GM19351 (cell line): ENCODE results near the gene EML1.

Source experiments
- ATAC-seq: cut with Tn5 transposase; IDR thresholded peaks from one replicate; pipeline ENCODE4 v1.9.1; 2021; ENCODE audit warnings: mild to moderate bottlenecking, moderate library complexity; ENCODE audit not compliant: unreplicated experiment

EML1 gene

DNA sequence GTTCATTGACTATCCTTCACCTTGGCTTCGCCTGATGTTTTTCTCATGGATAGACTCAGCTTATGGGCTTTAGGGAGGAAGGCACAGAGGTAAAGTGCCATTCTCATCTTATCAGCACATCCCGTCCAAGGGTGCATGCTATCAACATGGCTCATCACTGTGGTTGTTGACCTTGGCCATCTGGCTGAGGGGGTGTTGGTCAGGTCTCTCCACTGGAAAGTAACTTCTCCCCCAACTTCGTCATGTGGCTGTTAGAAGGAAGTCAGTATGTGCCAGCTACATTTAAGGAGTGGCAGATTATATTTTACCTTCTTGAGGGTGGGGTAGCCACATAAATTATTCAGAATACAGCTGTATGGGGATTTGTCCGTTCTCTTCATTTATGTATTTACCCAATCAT lies 68.9 kb downstream of the EML1 start:
- no peak for ATAC-seq

DNA sequence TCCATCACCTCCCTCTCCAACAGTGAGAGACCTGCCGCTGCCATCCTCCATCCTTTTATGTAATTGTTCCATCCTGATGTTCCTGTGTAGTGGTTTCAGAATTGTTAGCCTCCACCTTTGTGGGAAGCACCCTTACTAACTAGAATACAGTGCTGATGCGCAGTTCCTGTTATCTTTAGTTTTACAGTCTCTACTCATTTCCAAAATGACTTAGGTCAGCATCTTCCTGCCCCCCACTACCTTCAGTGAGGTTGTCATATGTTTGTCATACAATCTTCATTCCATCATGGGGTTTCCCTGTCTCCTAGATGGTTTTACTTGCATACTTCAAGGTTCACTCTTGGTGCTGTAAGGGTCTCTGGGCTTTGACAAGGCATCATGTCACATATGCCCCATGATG lies 69.8 kb downstream of the EML1 start:
- no peak for ATAC-seq

DNA sequence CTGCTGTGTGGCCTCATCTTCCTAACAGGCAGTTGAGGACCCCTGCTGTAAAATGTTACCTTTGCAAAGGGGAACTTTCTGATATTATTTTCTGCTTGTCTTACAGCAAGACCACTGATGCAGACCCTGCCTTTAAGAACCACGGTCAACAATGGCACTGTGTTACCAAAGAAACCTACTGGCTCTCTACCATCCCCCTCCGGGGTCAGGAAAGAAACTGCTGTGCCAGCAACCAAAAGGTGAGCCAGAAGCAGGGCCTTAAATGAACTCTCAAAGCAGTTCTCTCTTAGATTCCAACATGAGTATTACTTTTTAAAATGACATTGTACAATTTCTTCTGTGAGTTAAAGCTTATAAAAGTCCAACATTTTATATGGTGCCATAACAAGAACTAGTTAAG lies 72.2 kb downstream of the EML1 start:
- ATAC-seq = no peak

DNA sequence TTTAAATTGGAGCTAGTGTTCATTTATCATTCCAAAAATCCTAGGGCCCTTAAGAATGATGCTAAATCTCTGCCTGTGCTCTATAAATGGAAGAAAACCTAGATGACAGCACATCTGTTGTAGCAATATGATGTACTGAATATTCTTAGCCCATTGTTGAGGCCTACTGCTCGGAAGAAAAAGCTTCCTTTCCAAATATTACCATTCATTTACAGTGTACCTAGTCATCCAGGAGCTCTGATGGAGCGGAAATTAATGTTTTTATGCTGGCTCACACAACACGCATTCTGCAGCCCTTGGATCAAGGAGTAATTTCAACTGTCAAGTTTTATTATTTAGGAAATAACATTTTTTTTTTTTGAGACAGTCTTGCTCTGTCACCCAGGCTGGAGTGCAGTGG lies 77.4 kb downstream of the EML1 start:
- no peak for ATAC-seq

DNA sequence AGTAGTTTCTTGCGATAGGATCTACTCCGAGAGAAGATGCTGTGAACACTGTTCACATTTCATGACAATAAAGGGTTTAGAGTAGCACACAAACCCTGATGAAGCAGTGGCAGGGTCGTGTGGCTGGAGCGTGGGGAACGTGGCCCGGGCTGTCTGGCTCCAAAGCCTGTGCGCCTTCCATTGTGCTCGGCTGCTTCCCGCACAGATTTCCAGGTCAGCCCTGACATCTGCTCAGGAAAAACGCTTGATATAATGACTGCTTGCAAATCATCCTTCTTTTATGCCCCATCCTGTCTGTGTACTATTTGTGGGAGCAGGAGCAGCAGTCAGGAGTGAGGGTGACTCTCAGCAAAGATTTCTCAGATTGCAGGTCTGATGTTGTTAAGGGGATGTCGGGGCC lies 78.6 kb downstream of the EML1 start:
- ATAC-seq = no peak

DNA sequence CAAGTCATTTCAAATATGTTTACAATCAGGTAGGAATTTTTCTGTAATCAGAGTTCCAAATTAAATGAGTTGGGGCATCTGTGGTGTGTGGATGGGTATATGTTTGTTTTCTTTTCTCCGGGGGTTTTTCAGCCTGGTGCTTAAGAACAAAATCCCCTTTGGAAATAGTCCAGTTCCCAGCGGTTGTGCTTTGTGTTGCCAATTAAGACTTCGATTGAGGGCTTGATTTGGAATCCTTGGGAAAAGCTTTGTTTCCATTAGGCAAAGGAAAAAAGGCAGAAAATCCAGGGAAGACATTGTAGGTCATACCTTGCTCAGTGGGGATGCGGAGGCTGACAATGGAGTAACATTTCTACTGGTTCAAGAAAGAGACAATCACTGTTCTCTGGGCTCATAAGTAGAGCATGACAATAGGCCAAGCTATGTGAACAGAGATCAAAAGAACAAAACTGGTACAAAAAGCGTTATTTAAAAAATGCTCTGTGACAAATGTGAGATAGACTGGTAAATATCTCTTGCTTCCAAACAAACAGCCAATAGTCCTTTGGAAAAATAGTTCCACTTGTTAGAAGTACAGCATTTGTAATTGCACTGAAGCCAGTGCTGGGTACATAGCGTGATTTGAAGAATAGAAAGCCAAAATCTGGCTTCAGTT lies 79.7 kb downstream of the EML1 start:
- ATAC-seq = no peak

DNA sequence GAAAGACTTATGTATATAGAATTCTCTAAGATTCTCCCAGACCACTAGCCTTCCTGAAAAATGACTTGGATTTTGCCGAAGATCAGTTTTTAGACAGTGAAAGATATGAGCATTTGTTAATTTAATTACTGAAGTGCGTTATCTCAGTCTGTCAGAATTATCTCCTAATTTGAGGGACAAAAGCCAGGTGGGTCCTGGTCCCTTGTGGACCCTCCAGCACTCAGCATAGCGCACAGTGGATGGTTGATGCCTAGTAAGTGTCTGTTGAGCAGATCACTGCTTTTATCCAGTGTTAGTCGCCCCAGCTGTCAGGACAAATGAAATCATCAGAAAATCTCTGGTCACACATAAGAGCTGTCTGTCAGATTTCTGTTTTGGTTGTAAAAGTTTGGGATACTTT lies 80.4 kb downstream of the EML1 start:
- ATAC-seq = no peak

DNA sequence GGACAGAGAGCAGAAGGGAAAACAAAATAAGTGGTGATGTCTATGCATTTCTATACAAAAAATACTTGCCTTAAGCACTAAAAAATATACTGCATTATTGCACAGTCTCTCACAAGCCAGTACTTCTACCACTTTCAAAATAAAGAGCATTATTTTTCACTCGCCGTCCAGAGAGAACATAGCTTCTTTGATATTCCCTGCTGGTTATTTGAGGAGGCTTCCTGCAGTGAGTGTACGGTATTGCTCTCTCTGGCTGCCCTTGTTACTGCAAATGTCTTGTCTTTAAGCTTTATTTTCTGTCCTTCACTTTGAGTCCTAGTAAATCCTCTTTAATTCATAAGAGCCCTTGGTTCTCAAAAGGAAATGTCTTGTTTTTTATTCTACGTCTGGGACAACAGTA lies 81.1 kb downstream of the EML1 start:
- ATAC-seq = no peak

DNA sequence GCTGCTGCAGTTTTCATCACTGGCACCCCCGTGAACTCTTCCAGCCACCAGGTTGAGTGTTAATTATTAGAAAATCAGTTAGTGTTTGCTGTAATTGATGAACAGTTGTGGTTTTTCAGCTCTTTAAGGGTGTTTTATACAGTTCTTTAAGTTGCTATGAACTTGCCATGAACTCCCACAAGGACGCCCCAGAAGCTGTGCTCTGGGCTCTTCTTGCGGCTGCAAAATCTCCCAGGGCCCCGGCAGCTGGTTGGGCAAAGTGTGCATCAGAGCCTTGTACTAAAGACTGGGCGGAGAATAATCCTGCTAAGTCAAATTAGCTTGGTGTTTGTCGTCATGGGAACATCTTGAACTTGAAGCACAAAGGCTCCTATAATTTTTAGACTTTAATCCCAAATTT lies 82.2 kb downstream of the EML1 start:
- no peak for ATAC-seq

DNA sequence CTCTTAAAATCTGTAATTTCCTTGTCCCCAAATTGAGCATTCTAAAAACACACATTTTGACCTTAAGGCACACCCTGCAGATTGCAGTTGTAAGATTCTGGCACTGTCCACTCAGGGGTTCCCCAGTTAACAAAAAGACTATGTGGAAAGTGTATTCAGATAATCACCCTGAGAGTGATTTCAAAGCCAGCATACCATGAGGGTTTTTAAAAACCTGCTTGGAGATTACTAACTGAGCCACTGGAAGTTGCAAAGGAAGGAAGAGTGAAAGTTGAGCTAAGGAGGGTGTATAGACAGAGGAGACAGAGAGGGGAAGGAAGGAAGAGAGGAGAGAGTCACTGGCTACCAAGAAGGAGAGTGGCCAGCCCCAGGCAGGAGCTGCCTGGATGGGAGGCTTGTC lies 82.6 kb downstream of the EML1 start:
- no peak for ATAC-seq

DNA sequence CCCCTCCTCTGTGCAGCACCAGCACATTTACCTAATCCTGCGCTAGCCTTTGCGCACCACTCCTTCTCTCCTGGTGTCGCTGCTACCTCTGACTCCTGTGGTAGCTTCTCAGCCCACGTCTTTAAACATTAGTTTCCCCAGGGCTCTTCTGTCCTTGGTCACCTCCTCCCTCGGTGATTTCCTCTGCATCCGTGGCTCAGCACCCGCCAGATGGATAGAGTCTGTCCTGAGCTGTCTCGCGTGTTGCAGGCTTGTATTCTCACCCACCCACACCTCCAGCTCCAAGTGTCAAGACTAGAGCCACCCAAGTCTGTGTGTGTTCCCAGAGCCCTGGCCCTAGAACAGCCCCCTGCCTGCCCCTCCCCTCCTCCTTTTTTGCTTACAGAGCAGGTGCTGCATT lies 83.2 kb downstream of the EML1 start:
- no peak for ATAC-seq

DNA sequence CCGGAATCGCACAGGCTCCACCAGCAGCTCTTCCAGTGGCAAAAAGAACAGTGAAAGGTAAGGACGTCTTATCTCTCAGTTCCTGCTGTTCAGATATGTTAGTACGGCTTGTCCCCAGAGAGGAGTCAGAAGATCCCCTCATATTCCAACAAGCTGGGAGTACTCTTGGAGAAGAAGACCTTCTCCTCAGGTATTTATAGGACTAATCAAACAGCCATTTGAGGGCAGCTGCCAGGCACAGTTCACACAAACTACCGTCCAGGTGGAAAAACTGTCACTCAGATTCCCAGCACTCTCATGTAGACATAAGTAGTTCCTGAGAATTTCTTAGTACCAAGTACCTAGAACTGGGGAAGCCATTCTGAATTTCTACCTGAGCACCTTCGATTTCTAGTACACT lies 85.3 kb downstream of the EML1 start:
- no peak for ATAC-seq

DNA sequence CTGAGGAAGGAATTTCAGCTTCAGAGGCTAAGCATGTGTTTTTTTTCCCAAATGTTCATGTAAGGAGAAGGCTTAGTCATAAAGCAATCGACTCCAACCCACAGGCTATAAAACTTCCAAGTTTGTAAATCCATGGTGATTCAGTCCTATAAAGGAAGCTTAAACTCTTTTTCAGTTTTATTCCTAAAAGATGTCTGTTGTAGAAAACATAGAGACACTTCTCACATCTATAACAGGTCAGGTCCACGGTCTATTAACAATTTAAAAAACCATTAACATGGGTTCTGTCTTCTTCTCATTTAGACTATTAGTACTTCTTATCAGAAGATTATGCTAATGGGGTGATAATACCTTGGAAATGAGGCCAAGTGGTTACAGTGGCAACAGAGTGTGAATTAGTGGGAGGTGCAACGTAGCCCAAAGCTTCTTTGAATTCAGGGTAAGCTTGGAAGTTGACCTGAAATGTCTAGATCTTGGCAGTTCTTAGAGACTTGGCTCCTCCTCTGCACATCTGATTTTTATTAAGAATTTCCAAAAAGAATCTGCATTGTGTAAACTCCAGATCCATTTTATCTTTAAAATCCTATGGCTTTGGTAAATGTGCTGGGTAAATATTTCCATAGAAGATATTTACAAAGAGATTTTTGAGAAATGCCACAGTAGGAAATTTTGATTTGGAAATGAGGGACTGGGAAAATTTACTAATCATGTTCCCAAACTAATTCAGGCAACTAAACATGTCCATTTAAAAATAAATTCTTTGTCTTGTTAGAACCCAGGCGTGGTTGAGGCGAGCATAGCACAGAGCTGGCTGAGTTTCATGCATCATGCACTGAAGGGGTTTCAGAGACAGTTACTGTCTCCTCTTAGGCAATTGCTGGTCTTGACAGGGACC lies 86.4 kb downstream of the EML1 start:
- ATAC-seq = no peak

DNA sequence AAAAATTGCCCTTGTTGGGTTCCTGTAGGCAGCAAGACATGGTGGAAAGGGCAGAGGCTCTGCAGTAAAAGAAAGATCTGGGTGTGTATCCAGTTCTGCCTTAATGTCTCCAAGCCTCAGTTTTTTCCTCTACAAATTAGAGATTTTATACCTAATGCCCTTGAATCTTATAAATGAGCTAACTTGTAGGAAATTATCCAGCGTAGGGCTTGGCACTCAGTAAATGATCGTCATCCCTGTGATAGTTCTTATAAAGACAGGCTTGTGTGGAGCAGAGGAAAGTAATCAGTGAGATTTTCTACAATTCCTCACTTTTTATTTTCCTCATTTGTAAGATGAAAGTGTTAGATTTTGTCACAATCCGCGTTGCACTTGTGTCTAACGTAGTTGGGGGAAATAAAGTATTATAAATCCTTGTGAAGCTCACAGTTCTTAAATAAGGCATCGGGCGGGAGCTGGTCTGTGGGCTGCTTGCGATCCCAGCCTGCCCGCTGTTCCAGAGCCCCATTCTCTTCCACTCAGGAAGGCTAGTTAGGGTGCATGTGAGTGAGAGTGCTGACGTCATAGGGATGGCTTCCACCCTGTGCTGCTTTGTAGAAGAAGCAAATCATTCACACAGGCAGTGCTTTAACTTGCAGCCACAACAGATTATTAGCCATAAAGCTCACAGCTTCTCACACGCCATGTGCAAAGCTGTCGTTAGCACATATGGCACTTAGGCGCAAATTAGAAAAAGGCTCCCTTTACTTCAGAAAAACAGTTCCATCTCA lies 87.6 kb downstream of the EML1 start:
- ATAC-seq = no peak

DNA sequence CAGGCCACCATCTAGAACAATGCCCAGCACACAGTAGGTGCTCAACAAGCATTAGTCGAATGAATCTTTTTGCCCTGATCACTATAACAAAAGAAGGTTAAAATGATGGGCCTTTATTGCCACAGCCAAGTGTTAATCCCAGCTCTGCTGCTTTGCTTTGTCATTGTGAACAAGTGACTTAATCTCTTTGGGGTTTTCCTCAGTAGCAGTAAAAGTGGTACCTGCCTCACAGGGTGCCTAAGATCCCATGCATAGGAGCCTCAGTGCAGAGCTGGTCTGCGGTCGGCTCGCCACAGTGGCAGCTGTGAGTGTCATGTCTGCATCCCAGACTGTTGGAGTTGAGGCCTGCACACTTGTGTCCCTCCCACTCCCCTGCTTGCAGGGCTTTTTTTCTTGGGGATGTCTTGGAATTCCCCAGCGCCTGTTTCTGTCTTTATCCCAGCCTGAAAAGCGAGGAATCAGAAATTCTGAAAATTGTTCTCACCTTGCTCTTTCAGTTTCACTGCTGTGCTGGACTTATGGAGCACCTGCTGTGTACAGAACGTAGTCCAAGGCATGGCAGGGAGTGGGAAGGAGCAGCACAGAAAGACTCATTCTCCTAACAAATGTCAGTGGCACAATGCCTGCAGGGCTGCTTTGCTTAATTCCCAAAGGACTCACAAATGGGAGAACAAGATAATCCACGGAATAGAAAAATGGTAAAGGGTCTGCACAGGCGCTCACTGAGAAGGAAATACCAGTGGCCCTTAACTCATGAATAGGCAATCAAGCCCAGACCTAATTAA lies 90.8 kb downstream of the EML1 start:
- ATAC-seq = no peak

DNA sequence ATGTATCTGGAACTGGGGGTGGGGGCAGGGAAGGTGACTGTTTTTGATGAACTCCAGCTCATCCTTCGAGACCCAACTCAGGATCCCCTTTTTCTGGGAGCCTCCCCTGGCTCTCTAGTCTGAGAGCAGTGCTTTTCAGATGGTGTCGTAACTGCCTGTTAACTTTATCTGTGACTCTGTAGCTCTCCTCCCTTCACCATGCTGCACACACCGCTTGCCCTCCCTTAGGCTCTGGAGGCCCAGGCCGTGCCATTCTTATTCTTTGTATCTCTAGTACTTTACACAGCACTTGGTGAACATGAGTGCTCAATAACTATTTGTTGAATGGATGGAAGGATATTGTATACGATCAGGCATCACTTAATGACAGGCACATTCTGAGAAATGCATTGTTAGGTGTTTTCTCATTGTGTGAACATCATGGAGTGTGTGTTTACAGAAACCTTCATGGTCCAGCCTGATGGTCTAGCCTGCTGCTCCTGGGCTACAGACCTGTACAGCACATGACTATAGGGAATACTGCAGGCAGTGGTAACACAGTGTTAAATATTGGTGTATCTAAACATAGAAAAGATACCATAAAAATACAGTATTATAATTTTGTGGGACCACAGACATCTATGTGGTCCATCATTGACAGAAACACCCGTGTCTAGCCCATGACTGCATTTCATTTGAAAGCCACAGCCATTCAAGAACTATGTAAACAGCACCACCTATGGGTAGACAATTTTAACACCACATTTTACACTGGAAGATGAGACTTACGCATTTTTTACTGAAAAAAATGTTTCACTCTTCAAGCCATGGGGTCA lies 91.8 kb downstream of the EML1 start:
- peak; percentile 73 for ATAC-seq

DNA sequence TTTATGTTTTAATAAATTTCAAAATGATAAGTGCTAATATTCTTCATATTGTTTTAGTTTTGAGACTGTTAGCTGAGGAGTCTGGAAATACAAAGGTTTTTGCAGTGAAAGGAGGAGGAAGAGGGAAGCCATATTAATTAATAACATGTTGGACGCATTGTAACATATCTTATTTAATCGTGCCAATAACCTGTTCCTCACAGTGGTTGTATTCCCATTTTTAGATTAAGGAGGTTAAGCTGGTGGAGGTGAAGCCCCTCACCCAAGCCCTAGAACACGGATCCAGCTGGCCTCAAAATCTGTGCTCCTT lies 92.4 kb downstream of the EML1 start:
- ATAC-seq = no peak

DNA sequence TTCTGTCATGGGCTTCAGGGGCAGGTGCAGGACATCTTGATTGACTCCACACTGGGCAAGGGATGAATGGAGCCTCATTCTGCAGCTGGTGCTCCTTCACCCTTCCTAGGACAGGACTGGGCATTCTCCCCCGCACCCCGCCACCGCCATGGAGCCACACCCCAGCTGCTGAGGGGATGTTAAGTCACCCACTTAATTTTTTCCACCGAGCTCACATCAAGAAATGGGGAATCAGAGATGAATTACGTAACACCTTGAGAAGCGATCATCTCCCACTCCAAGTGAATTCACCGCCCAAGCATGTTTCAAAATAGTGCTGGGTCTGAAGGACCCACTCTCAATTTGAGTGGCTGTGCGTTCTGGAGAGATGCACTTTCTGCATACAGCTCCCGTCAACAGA lies 94.2 kb downstream of the EML1 start:
- ATAC-seq = no peak

DNA sequence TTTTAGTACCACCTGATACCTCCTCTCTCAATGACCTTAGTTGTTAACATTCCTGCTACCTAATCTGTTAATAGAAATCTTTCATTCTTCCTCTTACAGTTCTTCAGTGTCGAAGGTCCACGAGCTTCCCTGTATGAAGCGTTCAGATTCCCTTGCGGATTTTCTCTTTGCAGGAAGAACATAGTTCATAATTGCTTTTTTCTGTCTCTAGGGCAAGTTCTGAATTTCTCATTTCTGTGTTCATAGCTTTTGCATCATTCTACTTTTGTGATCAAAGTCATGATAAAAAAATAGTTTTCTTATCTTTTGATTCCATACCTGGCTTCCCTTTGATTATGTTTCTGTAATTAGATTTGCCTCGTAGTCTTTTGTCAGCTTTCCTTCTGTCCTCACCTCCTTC lies 94.9 kb downstream of the EML1 start:
- ATAC-seq = no peak

DNA sequence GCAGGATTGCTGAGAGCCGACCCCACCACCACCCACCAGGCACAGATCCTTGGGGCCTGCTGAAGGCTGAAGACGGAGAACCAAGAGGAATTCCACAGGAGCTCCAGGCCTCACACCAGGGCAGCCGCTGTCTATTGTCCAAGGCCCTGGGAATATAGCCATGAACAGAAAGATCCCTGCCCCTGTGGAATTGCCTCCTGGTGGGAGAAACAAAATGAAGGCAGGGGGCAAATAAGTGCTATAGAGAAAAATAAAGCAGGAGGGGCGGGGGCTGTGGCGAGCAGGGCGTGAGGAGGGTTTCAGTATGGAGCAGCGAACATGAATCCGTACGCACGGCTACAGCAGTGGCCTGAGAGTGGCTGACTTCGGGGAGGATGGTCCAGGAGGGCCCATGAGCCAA lies 96.1 kb downstream of the EML1 start:
- ATAC-seq = no peak
